ENCODE measurements around the gene PLXND1.

- TF ChIP-seq CTCF (IDR thresholded peaks at IDR 0.05) (no peak), EZH2 (IDR thresholded peaks at IDR 0.05) (no peak), EZH2phosphoT487 (IDR thresholded peaks at IDR 0.05) (no peak)
Observed at GRCh38 chr3:129532261-129532660, 74.2 kb downstream of the PLXND1 start.

Measured in neural progenitor cell (in vitro differentiated cells).